MG63 (cell line): Measurements from ENCODE around the gene TULP4. TPM values are rescaled to one million over a fixed set of nuclear protein-coding genes. Genes with fewer than 3 reads are reported as not detected.
"Not testable (repeated sequence)": the region's sequence is repeated elsewhere in the genome, so short reads cannot be mapped to it uniquely, and the experiment has no call there.

Experiments
- DNase-seq: peaks from one replicate; pipeline ENCODE4 v3.0.0-alpha.2; 2020
- H3K27me3 ChIP-seq: fragments of 250-450 bp; sonication (Bioruptor Pico); 2 replicates; pipeline ENCODE4 v1.5.1; 2020; ENCODE audit warnings: mild to moderate bottlenecking, moderate library complexity
- H3K36me3 ChIP-seq: fragments of 250-450 bp; sonication (Bioruptor Pico); 2 replicates; pipeline ENCODE4 v1.5.1; 2020; ENCODE audit warnings: mild to moderate bottlenecking, moderate library complexity
- H3K4me3 ChIP-seq: fragments of 250-450 bp; sonication (Bioruptor Pico); 2 replicates; pipeline ENCODE4 v1.5.1; 2020; ENCODE audit warnings: mild to moderate bottlenecking, moderate library complexity
- H3K9me3 ChIP-seq: fragments of 250-450 bp; sonication (Bioruptor Pico); 2 replicates; pipeline ENCODE4 v1.5.1; 2020; ENCODE audit warnings: mild to moderate bottlenecking, moderate library complexity
- total RNA-seq: library from RNA; depleted of rRNA; stranded (reverse); fragments of >200 nt; shearing (Covaris generic); gene quantifications from 2 replicates; pipeline ENCODE4 v1.2.3, GENCODE V29; 2014; ENCODE audit warnings: low replicate concordance

Gene TULP4
- total RNA-seq, 1 experiment from 2014 or later, result 19.1 TPM

- DNase-seq, result no peak
- Histone ChIP-seq H3K36me3 (no peaks in the 10 kb centered on the region), H3K27me3 (no peaks in the 10 kb centered on the region), H3K4me3 (no peak overlapping the region), H3K9me3 (no peaks in the 10 kb centered on the region)
These were observed 159.1 kb downstream of the TULP4 start for GRCh38 chr6:158471339-158471738.

DNA sequence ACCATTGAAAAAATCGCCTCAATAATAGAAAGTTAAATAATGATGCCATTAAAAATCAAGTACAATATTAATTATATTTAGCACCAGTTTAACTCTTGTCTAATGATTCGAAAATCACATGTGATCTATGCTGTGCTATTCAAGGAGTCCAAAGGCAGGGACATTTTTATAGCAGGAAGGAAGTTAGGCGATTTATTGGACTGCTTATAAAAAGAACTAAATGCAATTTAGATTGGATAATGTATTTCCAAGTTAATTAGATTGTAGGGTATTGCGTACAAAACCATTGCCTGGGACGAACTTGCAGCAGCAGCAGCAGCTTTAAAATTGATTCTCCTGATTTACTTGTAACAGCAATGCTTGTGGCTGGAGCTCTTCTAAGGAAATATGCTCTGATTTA lies 160.2 kb downstream of the TULP4 start:
- DNase-seq, result no peak
- Histone ChIP-seq H3K27me3 (no peaks in the 10 kb centered on the region), H3K9me3 (no peaks in the 10 kb centered on the region), H3K4me3 (no peak overlapping the region), H3K36me3 (no peaks in the 10 kb centered on the region; the same call in 1 of the 2 replicates)

DNA sequence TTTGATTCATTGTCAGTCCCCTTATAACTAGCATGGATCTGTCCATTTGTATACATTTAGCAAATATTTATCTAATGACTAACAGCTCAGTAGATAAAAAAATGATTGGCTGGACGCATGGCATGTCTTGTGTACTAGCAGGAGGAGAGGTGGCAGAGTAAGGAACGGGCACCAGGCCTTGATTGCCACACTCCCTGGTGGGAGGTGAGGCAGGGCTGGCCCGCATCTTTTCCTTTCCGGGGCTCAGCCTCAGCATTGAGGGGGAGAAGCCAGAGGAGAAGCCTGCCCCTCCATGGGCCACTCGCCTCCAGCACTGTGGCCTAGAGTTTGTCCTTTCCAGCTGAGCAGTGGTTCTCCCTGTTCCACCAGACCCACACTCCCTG lies 162.7 kb downstream of the TULP4 start:
- Histone ChIP-seq H3K36me3 (no peaks in the 10 kb centered on the region; the same call in 1 of the 2 replicates), H3K4me3 (no peak overlapping the region), H3K9me3 (no peaks in the 10 kb centered on the region), H3K27me3 (no peaks in the 10 kb centered on the region)
- peak; percentile 65 for DNase-seq

- Histone ChIP-seq H3K9me3 (no peaks in the 10 kb centered on the region), H3K27me3 (no peaks in the 10 kb centered on the region)
- DNase-seq, result no peak
These were observed 163.4 kb downstream of the TULP4 start for GRCh38 chr6:158475344-158476302.

DNA sequence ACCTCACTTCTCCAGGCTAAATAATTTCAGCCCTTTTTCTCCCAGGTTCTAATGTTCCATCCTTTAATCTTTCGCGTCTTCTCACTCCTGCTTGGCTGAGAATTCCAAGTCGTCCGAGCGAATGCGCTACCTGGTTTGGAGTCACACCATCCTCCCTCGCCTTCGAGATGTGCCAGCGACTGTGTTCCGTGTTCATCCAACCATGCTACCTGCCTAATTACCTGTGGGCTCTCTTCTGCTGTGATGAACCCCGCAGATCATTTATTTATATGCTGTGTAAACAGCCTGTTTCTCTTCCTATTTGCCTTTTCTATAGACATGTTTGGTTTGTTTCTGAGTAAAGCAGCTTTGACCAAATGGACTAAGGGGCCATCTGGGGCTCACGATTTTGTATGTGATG lies 164.1 kb downstream of the TULP4 start:
- no peak overlapping the region for H3K4me3 ChIP-seq
- H3K36me3 ChIP-seq, result no peaks in the 10 kb centered on the region; the same call in 1 of the 2 replicates
- H3K27me3 ChIP-seq, result no peaks in the 10 kb centered on the region
- no peak for DNase-seq
- H3K9me3 ChIP-seq, result no peaks in the 10 kb centered on the region

More at GRCh38 chr6:158475344-158476302, 163.4 kb downstream of the TULP4 start:
- Histone ChIP-seq H3K4me3 (no peak overlapping the region), H3K36me3 (no peaks in the 10 kb centered on the region; the same call in 1 of the 2 replicates)

- H3K9me3 ChIP-seq, H3K4me3 ChIP-seq, H3K36me3 ChIP-seq, DNase-seq, H3K27me3 ChIP-seq: not testable (repeated sequence)
These were observed 165.5 kb downstream of the TULP4 start for GRCh38 chr6:158477722-158478121.

- Histone ChIP-seq H3K9me3 (no peaks in the 10 kb centered on the region), H3K4me3 (no peak overlapping the region), H3K27me3 (no peaks in the 10 kb centered on the region), H3K36me3 (no peaks in the 10 kb centered on the region; the same call in 1 of the 2 replicates)
- DNase-seq, result no peak
These were observed 168.7 kb downstream of the TULP4 start for GRCh38 chr6:158480989-158481388.

GRCh38 chr6:158481690-158482473 lies 169.6 kb downstream of the TULP4 start:
- Histone ChIP-seq H3K4me3 (no peak overlapping the region), H3K36me3 (no peaks in the 10 kb centered on the region; the same call in 1 of the 2 replicates), H3K9me3 (no peaks in the 10 kb centered on the region), H3K27me3 (no peaks in the 10 kb centered on the region)
- DNase-seq, result peak; percentile 91

DNA sequence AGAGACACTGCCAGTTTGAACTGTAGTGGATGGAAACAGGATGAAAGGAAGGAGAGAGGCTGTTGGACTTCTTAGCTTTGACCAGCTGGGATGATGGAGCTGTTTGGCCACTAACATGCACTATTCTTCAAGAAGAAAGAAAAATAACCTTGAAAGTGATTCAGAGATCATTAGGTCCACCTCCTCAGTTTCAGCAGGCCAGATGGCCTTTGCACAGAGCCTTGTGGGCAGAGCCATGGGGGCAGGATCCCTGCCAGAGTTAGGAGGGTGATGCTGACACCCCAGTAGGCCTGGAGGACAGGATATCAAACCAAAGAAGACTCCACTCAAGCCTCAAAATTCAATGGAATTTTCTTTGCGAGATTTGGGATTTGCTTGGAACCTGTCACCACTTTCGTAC lies 173.2 kb downstream of the TULP4 start:
- Histone ChIP-seq H3K27me3 (no peaks in the 10 kb centered on the region), H3K4me3 (no peak overlapping the region), H3K9me3 (no peaks in the 10 kb centered on the region), H3K36me3 (no peaks in the 10 kb centered on the region; the same call in 1 of the 2 replicates)
- no peak for DNase-seq

- H3K27me3 ChIP-seq, result no peaks in the 10 kb centered on the region
- H3K4me3 ChIP-seq, result no peak overlapping the region
- no peaks in the 10 kb centered on the region; the same call in 1 of the 2 replicates for H3K36me3 ChIP-seq
- H3K9me3 ChIP-seq, result no peaks in the 10 kb centered on the region
- no peak for DNase-seq
These were observed 175.2 kb downstream of the TULP4 start for GRCh38 chr6:158487495-158487894.

GRCh38 chr6:158488065-158488464 lies 175.8 kb downstream of the TULP4 start:
- Histone ChIP-seq H3K36me3 (no peaks in the 10 kb centered on the region; the same call in none of the 2 replicates), H3K4me3 (no peak overlapping the region), H3K9me3 (no peaks in the 10 kb centered on the region), H3K27me3 (no peaks in the 10 kb centered on the region)
- DNase-seq, result peak; percentile 80

- H3K9me3 ChIP-seq, result no peaks in the 10 kb centered on the region
- no peak for DNase-seq
- no peaks in the 10 kb centered on the region; the same call in none of the 2 replicates for H3K36me3 ChIP-seq
- H3K27me3 ChIP-seq, result no peaks in the 10 kb centered on the region
- no peak overlapping the region for H3K4me3 ChIP-seq
These were observed 177.2 kb downstream of the TULP4 start for GRCh38 chr6:158489441-158489840.

GRCh38 chr6:158492881-158493280 lies 180.6 kb downstream of the TULP4 start:
- Histone ChIP-seq H3K36me3 (peaks cover 2% of the 10 kb centered on the region), H3K4me3 (no peak overlapping the region), H3K27me3 (no peaks in the 10 kb centered on the region), H3K9me3 (no peaks in the 10 kb centered on the region)
- no peak for DNase-seq

DNA sequence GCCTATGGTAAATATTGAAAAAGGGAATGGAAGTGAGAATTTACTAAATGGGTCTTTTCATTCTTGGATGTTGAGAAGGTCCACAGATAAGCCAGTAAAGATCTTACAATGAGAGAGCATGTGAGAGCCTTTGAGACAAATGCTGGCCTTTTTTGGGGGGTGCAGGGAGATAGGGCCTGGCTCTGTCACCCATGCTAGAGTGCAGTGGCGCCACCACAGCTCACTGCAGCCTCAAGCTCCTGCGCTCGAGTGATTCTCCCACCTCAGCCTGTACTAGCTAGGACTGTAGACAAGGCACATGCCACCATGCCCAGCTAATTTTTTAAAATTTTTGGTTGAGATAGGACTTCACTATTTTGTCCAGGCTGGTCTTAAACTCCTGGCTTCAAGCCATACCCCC lies 184.4 kb downstream of the TULP4 start:
- Histone ChIP-seq H3K27me3 (no peaks in the 10 kb centered on the region), H3K36me3 (peaks cover 5% of the 10 kb centered on the region), H3K9me3 (no peaks in the 10 kb centered on the region), H3K4me3 (no peak overlapping the region)
- DNase-seq, result no peak

GRCh38 chr6:158497620-158498019 lies 185.4 kb downstream of the TULP4 start:
- H3K9me3 ChIP-seq, result no peaks in the 10 kb centered on the region

DNA sequence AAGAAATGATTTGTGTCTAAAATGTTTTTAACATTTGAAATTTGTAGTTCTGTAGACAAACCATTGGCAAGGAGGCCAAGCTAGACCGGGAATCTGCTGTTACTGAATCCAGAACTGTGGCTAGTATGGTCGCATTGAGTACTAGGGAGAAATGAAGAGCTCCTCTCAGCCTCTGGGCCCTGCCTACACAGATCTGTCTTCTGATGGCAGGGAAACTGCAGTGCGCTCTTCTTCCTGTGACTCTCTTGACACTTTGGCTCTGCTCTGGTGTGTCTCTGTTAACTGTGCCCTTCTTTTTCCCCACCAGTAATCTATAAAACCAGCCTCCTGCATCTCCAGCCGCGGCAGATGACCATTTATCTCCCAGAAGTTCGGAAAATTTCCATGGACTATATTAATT lies 186.1 kb downstream of the TULP4 start:
- H3K27me3 ChIP-seq, result no peaks in the 10 kb centered on the region
- no peaks in the 10 kb centered on the region for H3K9me3 ChIP-seq
- peaks cover 5% of the 10 kb centered on the region for H3K36me3 ChIP-seq
- no peak for DNase-seq
- H3K4me3 ChIP-seq, result no peak overlapping the region

More at GRCh38 chr6:158497620-158498019, 185.4 kb downstream of the TULP4 start:
- Histone ChIP-seq H3K4me3 (no peak overlapping the region), H3K27me3 (no peaks in the 10 kb centered on the region), H3K36me3 (peaks cover 5% of the 10 kb centered on the region)
- DNase-seq, result no peak

- Histone ChIP-seq H3K9me3 (no peaks in the 10 kb centered on the region), H3K4me3 (no peak overlapping the region), H3K27me3 (no peaks in the 10 kb centered on the region), H3K36me3 (peaks cover 5% of the 10 kb centered on the region)
- DNase-seq, result no peak
These were observed 187.3 kb downstream of the TULP4 start for GRCh38 chr6:158499601-158500000.
